ENCODE results near the gene RAB31. TPM values are rescaled to one million over a fixed set of nuclear protein-coding genes. Genes with fewer than 3 reads are reported as not detected.

RAB31 gene
- total and polyA plus RNA-seq, 4 donors = 21.5 to 114 (median 49.5) TPM

DNA sequence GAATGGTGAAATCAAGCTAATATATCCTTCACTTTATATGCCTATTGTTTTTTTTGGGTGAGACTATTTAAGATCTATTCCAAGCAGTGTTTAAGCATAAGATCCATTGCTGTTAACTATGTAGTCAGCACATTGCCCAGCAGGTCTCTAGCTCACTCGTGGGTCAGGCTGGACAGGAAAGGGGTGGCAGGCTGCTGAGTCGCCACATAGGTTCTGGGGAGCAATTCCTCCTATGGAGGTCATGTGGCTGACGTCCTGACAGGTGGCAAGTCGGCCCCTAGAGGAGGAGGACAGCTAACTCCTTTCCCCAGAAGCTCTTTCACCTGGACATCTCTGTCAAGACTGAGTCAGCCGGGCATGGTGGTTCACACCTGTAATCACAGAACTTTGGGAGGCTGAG, 13.9 kb upstream of the RAB31 start:
- Histone ChIP-seq H3K36me3 (ENCODE audit: control insufficient read depth in 4 of 4, insufficient read depth in 4 of 4, low read length in 4 of 4) (no peaks in the 10 kb centered on the region), H3K4me1 (ENCODE audit: control insufficient read depth in 5 of 5, insufficient read depth in 5 of 5, low read length in 5 of 5) (peaks cover 0 to 9% (median 0%) of the 10 kb centered on the region in 5 donors), H3K9me3 (ENCODE audit: control insufficient read depth in 4 of 4, insufficient read depth in 3 of 4, low read length in 3 of 4) (no peaks in the 10 kb centered on the region), H3K27me3 (ENCODE audit: control insufficient read depth in 3 of 3, insufficient read depth in 3 of 3, low read length in 2 of 3) (no peaks in the 10 kb centered on the region), H3K4me3 (no peak overlapping the region), H3K9ac (ENCODE audit: insufficient read depth in 1 of 2, low read length in 2 of 2) (no peak overlapping the region), H3K27ac (ENCODE audit: low read depth in 1 of 2, low read length in 1 of 2) (no peak overlapping the region)
- DNase-seq (no peak), ATAC-seq (ENCODE audit: insufficient read depth, low FRiP score) (no peak)
- WGBS, 2 donors = 75 to 81% methylated on average over 5 of the region's 5 CpGs
- TF ChIP-seq, protein P1, sequence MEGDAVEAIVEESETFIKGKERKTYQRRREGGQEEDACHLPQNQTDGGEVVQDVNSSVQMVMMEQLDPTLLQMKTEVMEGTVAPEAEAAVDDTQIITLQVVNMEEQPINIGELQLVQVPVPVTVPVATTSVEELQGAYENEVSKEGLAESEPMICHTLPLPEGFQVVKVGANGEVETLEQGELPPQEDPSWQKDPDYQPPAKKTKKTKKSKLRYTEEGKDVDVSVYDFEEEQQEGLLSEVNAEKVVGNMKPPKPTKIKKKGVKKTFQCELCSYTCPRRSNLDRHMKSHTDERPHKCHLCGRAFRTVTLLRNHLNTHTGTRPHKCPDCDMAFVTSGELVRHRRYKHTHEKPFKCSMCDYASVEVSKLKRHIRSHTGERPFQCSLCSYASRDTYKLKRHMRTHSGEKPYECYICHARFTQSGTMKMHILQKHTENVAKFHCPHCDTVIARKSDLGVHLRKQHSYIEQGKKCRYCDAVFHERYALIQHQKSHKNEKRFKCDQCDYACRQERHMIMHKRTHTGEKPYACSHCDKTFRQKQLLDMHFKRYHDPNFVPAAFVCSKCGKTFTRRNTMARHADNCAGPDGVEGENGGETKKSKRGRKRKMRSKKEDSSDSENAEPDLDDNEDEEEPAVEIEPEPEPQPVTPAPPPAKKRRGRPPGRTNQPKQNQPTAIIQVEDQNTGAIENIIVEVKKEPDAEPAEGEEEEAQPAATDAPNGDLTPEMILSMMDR (IDR thresholded peaks at IDR 0.05; ENCODE audit: control extremely low read depth, extremely low read depth) = no peak

DNA sequence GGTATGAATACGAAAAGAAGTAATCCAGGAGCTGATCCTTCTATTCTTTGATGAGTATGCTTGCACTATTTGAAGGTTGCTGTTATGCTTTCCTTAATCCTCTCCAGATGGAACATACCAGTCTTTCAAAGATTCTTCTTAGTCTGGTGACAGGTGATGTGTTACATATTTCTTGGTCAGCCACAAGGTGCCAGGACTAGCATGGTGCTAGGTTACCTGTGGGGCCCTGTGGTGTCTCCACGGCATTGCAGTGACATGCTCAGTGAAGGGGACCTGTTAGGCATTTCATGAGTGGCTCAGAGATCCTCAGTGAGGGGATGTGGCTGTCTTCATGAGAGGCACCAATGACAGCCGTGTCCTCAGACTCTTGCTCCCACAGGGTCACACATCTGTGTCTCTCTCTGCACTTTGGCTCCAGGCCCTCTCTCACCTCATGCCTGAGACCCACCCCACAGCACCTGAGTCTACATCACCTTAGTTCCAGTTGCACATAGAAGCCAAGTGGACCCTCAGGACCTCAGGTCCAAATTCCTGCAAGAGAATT, 13.1 kb upstream of the RAB31 start:
- H3K27me3 ChIP-seq (ENCODE audit: control insufficient read depth in 3 of 3, insufficient read depth in 3 of 3, low read length in 2 of 3) = no peaks in the 10 kb centered on the region
- no peak overlapping the region for H3K27ac ChIP-seq (ENCODE audit: low read depth in 1 of 2, low read length in 1 of 2)
- H3K9me3 ChIP-seq (ENCODE audit: control insufficient read depth in 4 of 4, insufficient read depth in 3 of 4, low read length in 3 of 4) = no peaks in the 10 kb centered on the region
- H3K9ac ChIP-seq (ENCODE audit: insufficient read depth in 1 of 2, low read length in 2 of 2) = no peak overlapping the region
- H3K36me3 ChIP-seq (ENCODE audit: control insufficient read depth in 4 of 4, insufficient read depth in 4 of 4, low read length in 4 of 4) = no peaks in the 10 kb centered on the region
- H3K4me3 ChIP-seq = no peak overlapping the region
- 86 to 89% methylated on average over 3 of the region's 3 CpGs for WGBS, 2 donors
- H3K4me1 ChIP-seq (ENCODE audit: control insufficient read depth in 5 of 5, insufficient read depth in 5 of 5, low read length in 5 of 5) = peaks cover 0 to 11% (median 3%) of the 10 kb centered on the region in 5 donors
- TF ChIP-seq, protein P1 (IDR thresholded peaks at IDR 0.05; ENCODE audit: control extremely low read depth, extremely low read depth) = no peak
- ATAC-seq (ENCODE audit: insufficient read depth, low FRiP score) (no peak), DNase-seq (no peak)

DNA sequence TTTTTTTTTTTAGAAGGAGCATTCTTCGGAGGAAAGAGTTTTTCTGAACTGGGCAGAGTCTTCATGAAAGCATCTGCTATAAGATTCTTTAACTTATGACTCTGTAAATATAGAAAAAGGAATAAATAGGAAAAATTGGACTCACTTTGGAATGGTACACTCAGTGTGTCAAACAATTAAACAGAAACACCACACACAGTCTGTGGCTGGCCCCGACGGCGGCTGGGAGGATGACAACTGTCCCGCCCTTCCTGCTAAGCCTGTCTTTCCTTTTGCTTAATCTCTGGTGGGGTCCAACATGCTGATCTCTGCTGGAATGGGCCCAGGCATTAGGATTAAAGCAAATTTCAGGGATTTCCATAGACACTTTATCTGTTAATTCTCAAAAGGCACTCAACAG, 12.5 kb upstream of the RAB31 start:
- DNase-seq (no peak), ATAC-seq (ENCODE audit: insufficient read depth, low FRiP score) (no peak)
- Histone ChIP-seq H3K36me3 (ENCODE audit: control insufficient read depth in 4 of 4, insufficient read depth in 4 of 4, low read length in 4 of 4) (no peaks in the 10 kb centered on the region), H3K27ac (ENCODE audit: low read depth in 1 of 2, low read length in 1 of 2) (no peak overlapping the region), H3K4me3 (no peak overlapping the region), H3K4me1 (ENCODE audit: control insufficient read depth in 5 of 5, insufficient read depth in 5 of 5, low read length in 5 of 5) (peaks cover 0 to 17% (median 6%) of the 10 kb centered on the region in 5 donors), H3K9ac (ENCODE audit: insufficient read depth in 1 of 2, low read length in 2 of 2) (no peak overlapping the region), H3K9me3 (ENCODE audit: control insufficient read depth in 4 of 4, insufficient read depth in 3 of 4, low read length in 3 of 4) (no peaks in the 10 kb centered on the region), H3K27me3 (ENCODE audit: control insufficient read depth in 3 of 3, insufficient read depth in 3 of 3, low read length in 2 of 3) (no peaks in the 10 kb centered on the region)
- WGBS, 2 donors = 34 to 55% methylated on average over 5 of the region's 5 CpGs
- TF ChIP-seq, protein P1 (IDR thresholded peaks at IDR 0.05; ENCODE audit: control extremely low read depth, extremely low read depth) = no peak

GRCh38 chr18:9696112-9696511, 12.0 kb upstream of the RAB31 start:
- Histone ChIP-seq H3K9ac (ENCODE audit: insufficient read depth in 1 of 2, low read length in 2 of 2) (no peak overlapping the region), H3K4me1 (ENCODE audit: control insufficient read depth in 5 of 5, insufficient read depth in 5 of 5, low read length in 5 of 5) (peaks cover 0 to 17% (median 6%) of the 10 kb centered on the region in 5 donors), H3K36me3 (ENCODE audit: control insufficient read depth in 4 of 4, insufficient read depth in 4 of 4, low read length in 4 of 4) (no peaks in the 10 kb centered on the region), H3K27ac (ENCODE audit: low read depth in 1 of 2, low read length in 1 of 2) (no peak overlapping the region), H3K27me3 (ENCODE audit: control insufficient read depth in 3 of 3, insufficient read depth in 3 of 3, low read length in 2 of 3) (no peaks in the 10 kb centered on the region), H3K9me3 (ENCODE audit: control insufficient read depth in 4 of 4, insufficient read depth in 3 of 4, low read length in 3 of 4) (no peaks in the 10 kb centered on the region), H3K4me3 (no peak overlapping the region)
- no peak for ATAC-seq (ENCODE audit: insufficient read depth, low FRiP score)
- WGBS, 2 donors = 55 to 87% methylated on average over 2 of the region's 2 CpGs
- TF ChIP-seq, protein P1 (IDR thresholded peaks at IDR 0.05; ENCODE audit: control extremely low read depth, extremely low read depth) = no peak
- no peak for DNase-seq
